K562 (cell line): Measurements from ENCODE around the gene ZSCAN1. TPM values are rescaled to one million over a fixed set of nuclear protein-coding genes. Genes with fewer than 3 reads are reported as not detected.

Source experiments
- ATAC-seq: fragments of 200-7000 bp; cut with Tn5 transposase; 3 replicates; pipeline ENCODE4 v1.9.1; 2020; ENCODE audit warnings: moderate library complexity
- BruUV-seq: library from RNA; stranded (reverse); fragments of 400-500 nt; replicated peaks from 2 replicates; lab custom pipeline; 2021; lab: Mats Ljungman, UMichigan
- CTCF ChIA-PET: fragments of 300-600 bp; formaldehyde crosslinking; extraction: SDS; loops from one replicate; lab custom pipeline; 2021; ENCODE audit warnings: low intra/inter-chr PET ratio; lab: Yijun Ruan, JAX
- POLR2A ChIA-PET: fragments of 300-600, 350-650 bp; sonication (Branson Sonifier 250); formaldehyde crosslinking; extraction: SDS; loops from one replicate; lab custom pipeline; 2021; ENCODE audit warnings: antibody characterized with exemption, inconsistent platforms; lab: Yijun Ruan, JAX
- DNase-seq, 4 experiments: peaks; one replicate each; pipeline versions ENCODE4 v3.0.0 to v3.0.0-alpha.2; 2011 to 2018; ENCODE audit warnings: low spot score in 3 of 4, mixed read lengths in 3 of 4; ENCODE audit errors: extremely low read depth in 1 of 4
- FAIRE-seq: peaks from 2 replicates; lab custom pipeline; 2011; peaks lifted over from hg19 to GRCh38; lab: Jason Lieb, UNC
- H2AFZ ChIP-seq: 2 replicates; pipeline ENCODE4 v1.6.0; 2011; ENCODE audit warnings: low read depth, low read length, control low read depth, inconsistent platforms
- H3K27ac ChIP-seq: fragments of 200-600 bp; 3 replicates; pipeline ENCODE4 v1.8.0; 2011; ENCODE audit warnings: low read depth, mild to moderate bottlenecking, control low read depth, inconsistent platforms, low read length, moderate library complexity, mixed read lengths; ENCODE audit errors: extremely low read depth
- H3K27me3 ChIP-seq, 2 experiments: fragments of 300-600 bp in 1 of 2; 2 replicates in 1 of 2; 3 replicates in 1 of 2; pipeline versions ENCODE4 v1.6.0 to v1.8.0; 2011; ENCODE audit warnings: inconsistent platforms in 2 of 2, low read length in 2 of 2, mild to moderate bottlenecking in 1 of 2, mixed read lengths in 1 of 2, moderate library complexity in 1 of 2; ENCODE audit not compliant: control insufficient read depth in 2 of 2, insufficient read depth in 2 of 2
- H3K36me3 ChIP-seq: fragments of 300-600 bp; 3 replicates; pipeline ENCODE4 v1.8.0; 2011; ENCODE audit warnings: mild to moderate bottlenecking, low read length, inconsistent platforms; ENCODE audit not compliant: control insufficient read depth, insufficient read depth
- H3K4me1 ChIP-seq, 2 experiments: fragments of 200-600 bp in 1 of 2; replicated peaks in 1 of 2; 2 replicates in 1 of 2; 3 replicates in 1 of 2; pipeline versions ENCODE4 v1.5.1 to v1.8.0; 2011; ENCODE audit warnings: inconsistent platforms in 2 of 2, low read length in 2 of 2, mild to moderate bottlenecking in 1 of 2, mixed read lengths in 1 of 2, moderate library complexity in 1 of 2; ENCODE audit not compliant: control insufficient read depth in 2 of 2, insufficient read depth in 2 of 2
- H3K4me2 ChIP-seq: 2 replicates; pipeline ENCODE4 v1.6.1; 2011; ENCODE audit warnings: low read length, control low read depth, inconsistent platforms, mixed read lengths; ENCODE audit not compliant: insufficient read depth
- H3K4me3 ChIP-seq: fragments of 200-600 bp; sonication (generic), shearing (Covaris generic); 2 replicates; pipeline ENCODE4 v1.5.1; 2016; ENCODE audit warnings: control low read depth, inconsistent platforms
- H3K79me2 ChIP-seq: fragments of 200-600 bp; 3 replicates; pipeline ENCODE4 v1.8.0; 2011; ENCODE audit warnings: low read length, inconsistent platforms; ENCODE audit not compliant: control insufficient read depth, insufficient read depth
- H3K9ac ChIP-seq, 2 experiments: 2 replicates each; pipeline versions ENCODE4 v1.6.0 to v1.6.1; 2011; ENCODE audit warnings: low read depth in 2 of 2, low read length in 2 of 2, control low read depth in 1 of 2, inconsistent platforms in 1 of 2, mild to moderate bottlenecking in 1 of 2, mixed read lengths in 1 of 2; ENCODE audit not compliant: insufficient read depth in 1 of 2
- H3K9me1 ChIP-seq: one replicate; pipeline ENCODE4 v1.6.0; 2011; ENCODE audit warnings: inconsistent platforms, mild to moderate bottlenecking, low read length, moderate library complexity; ENCODE audit not compliant: control insufficient read depth, insufficient read depth
- H3K9me3 ChIP-seq: replicated peaks from 2 replicates; pipeline ENCODE4 v1.5.1; 2011; ENCODE audit warnings: low read depth, low read length, inconsistent platforms; ENCODE audit not compliant: control insufficient read depth, insufficient read depth
- H4K20me1 ChIP-seq: replicated peaks from 2 replicates; pipeline ENCODE4 v1.6.1; 2011; ENCODE audit warnings: low read length, inconsistent platforms, mixed read lengths; ENCODE audit not compliant: control insufficient read depth, insufficient read depth
- HNRNPLL ChIP-seq: fragments of 200-400 bp; formaldehyde crosslinking; IDR thresholded peaks from 2 replicates; pipeline ENCODE4 v1.6.1; 2017; ENCODE audit warnings: low read length, low read depth, mild to moderate bottlenecking; ENCODE audit not compliant: poor library complexity, severe bottlenecking
- IRF2 ChIP-seq: sonication (generic); formaldehyde crosslinking; IDR thresholded peaks from 2 replicates; pipeline ENCODE4 v1.8.1; 2022; ENCODE audit warnings: mild to moderate bottlenecking, missing genetic modification reagents
- LEF1 ChIP-seq: fragments of 450-650 bp; IDR thresholded peaks from 2 replicates; pipeline ENCODE4 v1.6.1; 2016; ENCODE audit warnings: mild to moderate bottlenecking
- NFYB ChIP-seq: IDR thresholded peaks from 2 replicates; pipeline ENCODE4 v1.6.1; 2011; ENCODE audit warnings: mild to moderate bottlenecking, moderate library complexity; ENCODE audit not compliant: insufficient read length; ENCODE audit errors: extremely low read depth
- NR3C1 ChIP-seq: sonication (generic); formaldehyde crosslinking; IDR thresholded peaks from 2 replicates; pipeline ENCODE4 v1.8.1; 2022; ENCODE audit warnings: missing genetic modification reagents
- YY1 ChIP-seq, 3 experiments: IDR thresholded peaks; 2 replicates each; pipeline ENCODE4 v1.6.1; 2011; ENCODE audit warnings: low read length in 2 of 3, mild to moderate bottlenecking in 2 of 3, moderate library complexity in 2 of 3, borderline replicate concordance in 1 of 3, control low read depth in 1 of 3, low read depth in 1 of 3; ENCODE audit not compliant: insufficient read depth in 3 of 3, insufficient replicate concordance in 2 of 3, control insufficient read depth in 1 of 3, insufficient read length in 1 of 3; ENCODE audit errors: extremely low read depth in 1 of 3
- WGBS: fragments of 100-300 bp; shearing (Covaris generic); methylation state at CpG from one replicate; pipeline ENCODE4 v1.1.6; 2016; ENCODE audit warnings: low coverage, mixed read lengths; ENCODE audit not compliant: insufficient coverage; ENCODE audit errors: missing lambda C conversion rate; 5-methylcytosine and 5-hydroxymethylcytosine counted together
- in situ Hi-C: fragments of 300-500 bp; cut with MboI; formaldehyde crosslinking; loops from 4 replicates; pipeline ENCODE4 v1.15.0; 2018; ENCODE audit warnings: inconsistent platforms, mixed read lengths
- intact Hi-C: fragments of 100-400 bp; cut with micrococcal nuclease; formaldehyde crosslinking; loops from 2 replicates; pipeline ENCODE4 v1.14.2; 2022
- polyA plus RNA-seq, 8 experiments: library from polyadenylated mRNA; depleted of rRNA in 4 of 8; stranded (reverse) in 5 of 8; unstranded in 3 of 8; fragments of >200 nt; fragmentation: Nextera tagmentation in 2 of 8; fragmentation: Illumina TruSeq in 1 of 8; extraction: Ambion mirVana in 2 of 8; extraction: Trizol in 1 of 8; gene quantifications; 2 replicates each; pipeline versions ENCODE4 v1.2.1 to v1.2.3, GENCODE V29; 2011 to 2014; ENCODE audit warnings: inconsistent platforms in 1 of 8, missing spikeins in 1 of 8
- total RNA-seq, 7 experiments: library from RNA; depleted of rRNA in 6 of 7; stranded (reverse); fragments of >200 nt in 6 of 7; fragmentation: Illumina TruSeq in 2 of 7; extraction: Trizol in 2 of 7; gene quantifications; 2 replicates each; pipeline versions ENCODE4 v1.2.1 to v1.2.3, GENCODE V29; 2011 to 2021; ENCODE audit warnings: low replicate concordance in 1 of 7
- TF ChIP-seq, protein P1 (sequence below): sonication (generic); formaldehyde crosslinking; IDR thresholded peaks from 2 replicates; pipeline ENCODE4 v1.8.0; 2022; ENCODE audit warnings: missing genetic modification reagents, mild to moderate bottlenecking, moderate library complexity, borderline replicate concordance
- TF ChIP-seq, protein P2 (sequence below): sonication (generic); formaldehyde crosslinking; IDR thresholded peaks from 2 replicates; pipeline ENCODE4 v1.8.1; 2023; ENCODE audit warnings: missing genetic modification reagents, mild to moderate bottlenecking, borderline replicate concordance
- TF ChIP-seq, protein P3 (sequence below): fragments of 200-800 bp; sonication (Bioruptor generic); IDR thresholded peaks from 2 replicates; pipeline ENCODE4 v1.6.1; 2017; ENCODE audit warnings: missing genetic modification characterization, missing compliant biosample characterization
- TF ChIP-seq, protein P4 (sequence below): sonication (generic); formaldehyde crosslinking; IDR thresholded peaks from 2 replicates; pipeline ENCODE4 v1.8.1; 2023; ENCODE audit warnings: mild to moderate bottlenecking, missing genetic modification reagents

The ZSCAN1 gene
- total and polyA plus RNA-seq, 9 of the 15 experiments (the other 6 are each of a cell fraction or from before 2014, with no cell fraction given): not detected

DNA sequence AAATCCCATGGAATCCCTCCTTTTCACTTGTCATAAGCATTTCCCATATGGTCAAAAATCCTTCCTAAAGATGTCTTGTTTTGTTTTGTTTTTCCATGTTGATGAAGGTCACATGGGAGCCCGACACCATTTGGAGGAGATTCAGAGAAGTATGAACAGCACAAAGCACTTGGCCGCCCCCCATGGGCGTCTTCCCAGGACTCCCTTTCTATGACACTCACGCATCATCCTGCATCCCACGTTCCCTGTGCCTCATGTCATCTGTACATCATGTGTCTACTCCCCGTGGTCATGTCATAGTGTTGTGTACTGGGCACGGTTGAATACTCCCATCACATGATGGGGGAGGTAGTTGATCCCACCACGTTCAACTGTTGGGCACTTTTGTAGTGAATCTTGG lies 2.0 kb downstream of the ZSCAN1 start:
- no TSS peak for BruUV-seq
- in situ Hi-C loops (no loop called here), intact Hi-C loops (no loop called here)
- ChIA-PET POLR2A (no interaction called here), CTCF (no interaction called here)
- no peaks in the 10 kb centered on the region for H3K9me3 ChIP-seq
- no peak overlapping the region for H2AFZ ChIP-seq
- H3K36me3 ChIP-seq: no peaks in the 10 kb centered on the region
- H3K4me2 ChIP-seq: no peak overlapping the region
- H3K4me1 ChIP-seq: no peaks in the 10 kb centered on the region; a peak in 1 of 5 replicates
- H3K4me3 ChIP-seq: no peak overlapping the region
- H4K20me1 ChIP-seq: no peaks in the 10 kb centered on the region
- DNase-seq: no peak
- H3K9ac ChIP-seq: no peak overlapping the region
- no peaks in the 10 kb centered on the region for H3K27me3 ChIP-seq
- no peak for ATAC-seq
- no peak for FAIRE-seq
- H3K27ac ChIP-seq: no peak overlapping the region
- no peaks in the 10 kb centered on the region for H3K9me1 ChIP-seq
- H3K79me2 ChIP-seq: no peaks in the 10 kb centered on the region
- 0% methylated on average over 8 of the region's 8 CpGs for WGBS
- TF ChIP-seq HNRNPLL (no peak), YY1 (IDR thresholded peaks at IDR 0.05; ENCODE audit: borderline replicate concordance in 1 of 3, control insufficient read depth in 1 of 3, extremely low read depth in 1 of 3, insufficient read depth in 3 of 3, insufficient read length in 1 of 3, insufficient replicate concordance in 2 of 3, low read depth in 1 of 3, low read length in 2 of 3) (no peak), LEF1 (no peak), IRF2 (CRISPR knock-in tag) (no peak), NR3C1 (CRISPR knock-in tag) (no peak), NFYB (no peak)
- TF ChIP-seq, protein P1, sequence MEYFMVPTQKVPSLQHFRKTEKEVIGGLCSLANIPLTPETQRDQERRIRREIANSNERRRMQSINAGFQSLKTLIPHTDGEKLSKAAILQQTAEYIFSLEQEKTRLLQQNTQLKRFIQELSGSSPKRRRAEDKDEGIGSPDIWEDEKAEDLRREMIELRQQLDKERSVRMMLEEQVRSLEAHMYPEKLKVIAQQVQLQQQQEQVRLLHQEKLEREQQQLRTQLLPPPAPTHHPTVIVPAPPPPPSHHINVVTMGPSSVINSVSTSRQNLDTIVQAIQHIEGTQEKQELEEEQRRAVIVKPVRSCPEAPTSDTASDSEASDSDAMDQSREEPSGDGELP (CRISPR knock-in tag): no peak
- TF ChIP-seq, protein P2, sequence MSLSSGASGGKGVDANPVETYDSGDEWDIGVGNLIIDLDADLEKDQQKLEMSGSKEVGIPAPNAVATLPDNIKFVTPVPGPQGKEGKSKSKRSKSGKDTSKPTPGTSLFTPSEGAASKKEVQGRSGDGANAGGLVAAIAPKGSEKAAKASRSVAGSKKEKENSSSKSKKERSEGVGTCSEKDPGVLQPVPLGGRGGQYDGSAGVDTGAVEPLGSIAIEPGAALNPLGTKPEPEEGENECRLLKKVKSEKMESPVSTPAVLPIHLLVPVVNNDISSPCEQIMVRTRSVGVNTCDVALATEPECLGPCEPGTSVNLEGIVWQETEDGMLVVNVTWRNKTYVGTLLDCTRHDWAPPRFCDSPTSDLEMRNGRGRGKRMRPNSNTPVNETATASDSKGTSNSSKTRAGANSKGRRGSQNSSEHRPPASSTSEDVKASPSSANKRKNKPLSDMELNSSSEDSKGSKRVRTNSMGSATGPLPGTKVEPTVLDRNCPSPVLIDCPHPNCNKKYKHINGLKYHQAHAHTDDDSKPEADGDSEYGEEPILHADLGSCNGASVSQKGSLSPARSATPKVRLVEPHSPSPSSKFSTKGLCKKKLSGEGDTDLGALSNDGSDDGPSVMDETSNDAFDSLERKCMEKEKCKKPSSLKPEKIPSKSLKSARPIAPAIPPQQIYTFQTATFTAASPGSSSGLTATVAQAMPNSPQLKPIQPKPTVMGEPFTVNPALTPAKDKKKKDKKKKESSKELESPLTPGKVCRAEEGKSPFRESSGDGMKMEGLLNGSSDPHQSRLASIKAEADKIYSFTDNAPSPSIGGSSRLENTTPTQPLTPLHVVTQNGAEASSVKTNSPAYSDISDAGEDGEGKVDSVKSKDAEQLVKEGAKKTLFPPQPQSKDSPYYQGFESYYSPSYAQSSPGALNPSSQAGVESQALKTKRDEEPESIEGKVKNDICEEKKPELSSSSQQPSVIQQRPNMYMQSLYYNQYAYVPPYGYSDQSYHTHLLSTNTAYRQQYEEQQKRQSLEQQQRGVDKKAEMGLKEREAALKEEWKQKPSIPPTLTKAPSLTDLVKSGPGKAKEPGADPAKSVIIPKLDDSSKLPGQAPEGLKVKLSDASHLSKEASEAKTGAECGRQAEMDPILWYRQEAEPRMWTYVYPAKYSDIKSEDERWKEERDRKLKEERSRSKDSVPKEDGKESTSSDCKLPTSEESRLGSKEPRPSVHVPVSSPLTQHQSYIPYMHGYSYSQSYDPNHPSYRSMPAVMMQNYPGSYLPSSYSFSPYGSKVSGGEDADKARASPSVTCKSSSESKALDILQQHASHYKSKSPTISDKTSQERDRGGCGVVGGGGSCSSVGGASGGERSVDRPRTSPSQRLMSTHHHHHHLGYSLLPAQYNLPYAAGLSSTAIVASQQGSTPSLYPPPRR (CRISPR knock-in tag): no peak
- TF ChIP-seq, protein P3, sequence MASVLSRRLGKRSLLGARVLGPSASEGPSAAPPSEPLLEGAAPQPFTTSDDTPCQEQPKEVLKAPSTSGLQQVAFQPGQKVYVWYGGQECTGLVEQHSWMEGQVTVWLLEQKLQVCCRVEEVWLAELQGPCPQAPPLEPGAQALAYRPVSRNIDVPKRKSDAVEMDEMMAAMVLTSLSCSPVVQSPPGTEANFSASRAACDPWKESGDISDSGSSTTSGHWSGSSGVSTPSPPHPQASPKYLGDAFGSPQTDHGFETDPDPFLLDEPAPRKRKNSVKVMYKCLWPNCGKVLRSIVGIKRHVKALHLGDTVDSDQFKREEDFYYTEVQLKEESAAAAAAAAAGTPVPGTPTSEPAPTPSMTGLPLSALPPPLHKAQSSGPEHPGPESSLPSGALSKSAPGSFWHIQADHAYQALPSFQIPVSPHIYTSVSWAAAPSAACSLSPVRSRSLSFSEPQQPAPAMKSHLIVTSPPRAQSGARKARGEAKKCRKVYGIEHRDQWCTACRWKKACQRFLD: no peak
- TF ChIP-seq, protein P4, sequence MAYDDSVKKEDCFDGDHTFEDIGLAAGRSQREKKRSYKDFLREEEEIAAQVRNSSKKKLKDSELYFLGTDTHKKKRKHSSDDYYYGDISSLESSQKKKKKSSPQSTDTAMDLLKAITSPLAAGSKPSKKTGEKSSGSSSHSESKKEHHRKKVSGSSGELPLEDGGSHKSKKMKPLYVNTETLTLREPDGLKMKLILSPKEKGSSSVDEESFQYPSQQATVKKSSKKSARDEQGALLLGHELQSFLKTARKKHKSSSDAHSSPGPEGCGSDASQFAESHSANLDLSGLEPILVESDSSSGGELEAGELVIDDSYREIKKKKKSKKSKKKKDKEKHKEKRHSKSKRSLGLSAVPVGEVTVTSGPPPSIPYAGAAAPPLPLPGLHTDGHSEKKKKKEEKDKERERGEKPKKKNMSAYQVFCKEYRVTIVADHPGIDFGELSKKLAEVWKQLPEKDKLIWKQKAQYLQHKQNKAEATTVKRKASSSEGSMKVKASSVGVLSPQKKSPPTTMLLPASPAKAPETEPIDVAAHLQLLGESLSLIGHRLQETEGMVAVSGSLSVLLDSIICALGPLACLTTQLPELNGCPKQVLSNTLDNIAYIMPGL (CRISPR knock-in tag): no peak
